Fibroblast of skin of back (primary cell): ENCODE data around the gene ACOT2. TPM values are rescaled to one million over a fixed set of nuclear protein-coding genes. Genes with fewer than 3 reads are reported as not detected.
"Not testable (repeated sequence)": the region's sequence is repeated elsewhere in the genome, so short reads cannot be mapped to it uniquely, and the experiment has no call there.

Source experiments
- DNase-seq: peaks from one replicate; pipeline ENCODE4 v3.0.0-alpha.2; 2013
- polyA plus RNA-seq, 2 experiments: library from polyadenylated mRNA; unstranded; fragments of 120-200 nt; gene quantifications; one replicate each; pipeline ENCODE4 v1.2.1, GENCODE V29; 2013; ENCODE audit not compliant: insufficient read length in 2 of 2

The ACOT2 gene
- polyA plus RNA-seq (2013, experiment 1 of 2; ENCODE audit: insufficient read length): 47.4 TPM
- 39.5 TPM for polyA plus RNA-seq (2013, experiment 2 of 2; ENCODE audit: insufficient read length)

DNA sequence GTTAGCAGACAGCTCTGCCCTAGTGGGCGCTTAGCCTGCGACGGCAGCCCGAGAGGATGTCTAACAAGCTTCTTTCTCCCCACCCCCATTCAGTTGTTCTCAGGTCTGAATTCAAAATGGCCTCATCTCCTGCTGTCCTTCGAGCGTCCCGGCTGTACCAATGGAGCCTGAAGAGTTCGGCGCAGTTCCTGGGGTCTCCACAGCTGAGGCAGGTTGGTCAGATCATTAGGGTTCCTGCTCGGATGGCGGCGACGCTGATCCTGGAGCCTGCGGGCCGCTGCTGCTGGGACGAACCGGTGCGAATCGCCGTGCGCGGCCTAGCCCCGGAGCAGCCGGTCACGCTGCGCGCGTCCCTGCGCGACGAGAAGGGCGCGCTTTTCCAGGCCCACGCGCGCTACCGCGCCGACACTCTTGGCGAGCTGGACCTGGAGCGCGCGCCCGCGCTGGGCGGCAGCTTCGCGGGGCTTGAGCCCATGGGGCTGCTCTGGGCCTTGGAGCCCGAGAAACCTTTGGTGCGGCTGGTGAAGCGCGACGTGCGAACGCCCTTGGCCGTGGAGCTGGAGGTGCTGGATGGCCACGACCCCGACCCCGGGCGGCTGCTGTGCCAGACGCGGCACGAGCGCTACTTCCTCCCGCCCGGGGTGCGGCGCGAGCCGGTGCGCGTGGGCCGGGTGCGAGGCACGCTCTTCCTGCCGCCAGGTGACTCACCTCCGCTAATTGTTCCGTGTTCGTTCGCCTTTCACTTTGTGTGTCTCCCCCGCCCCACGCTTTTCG is at the start of gene ACOT2:
ACOT2 (plus strand) TSS at position 29 of the 774 bp plus-strand sequence; CDS start at position 57, 28 bp downstream.
- peak; percentile 94 for DNase-seq

GRCh38 chr14:73521229-73521628 is 47.8 kb upstream of the ACOT2 start:
- DNase-seq: no peak

- no peak for DNase-seq
These were observed 44.5 kb upstream of the ACOT2 start for GRCh38 chr14:73524493-73524892.

DNA sequence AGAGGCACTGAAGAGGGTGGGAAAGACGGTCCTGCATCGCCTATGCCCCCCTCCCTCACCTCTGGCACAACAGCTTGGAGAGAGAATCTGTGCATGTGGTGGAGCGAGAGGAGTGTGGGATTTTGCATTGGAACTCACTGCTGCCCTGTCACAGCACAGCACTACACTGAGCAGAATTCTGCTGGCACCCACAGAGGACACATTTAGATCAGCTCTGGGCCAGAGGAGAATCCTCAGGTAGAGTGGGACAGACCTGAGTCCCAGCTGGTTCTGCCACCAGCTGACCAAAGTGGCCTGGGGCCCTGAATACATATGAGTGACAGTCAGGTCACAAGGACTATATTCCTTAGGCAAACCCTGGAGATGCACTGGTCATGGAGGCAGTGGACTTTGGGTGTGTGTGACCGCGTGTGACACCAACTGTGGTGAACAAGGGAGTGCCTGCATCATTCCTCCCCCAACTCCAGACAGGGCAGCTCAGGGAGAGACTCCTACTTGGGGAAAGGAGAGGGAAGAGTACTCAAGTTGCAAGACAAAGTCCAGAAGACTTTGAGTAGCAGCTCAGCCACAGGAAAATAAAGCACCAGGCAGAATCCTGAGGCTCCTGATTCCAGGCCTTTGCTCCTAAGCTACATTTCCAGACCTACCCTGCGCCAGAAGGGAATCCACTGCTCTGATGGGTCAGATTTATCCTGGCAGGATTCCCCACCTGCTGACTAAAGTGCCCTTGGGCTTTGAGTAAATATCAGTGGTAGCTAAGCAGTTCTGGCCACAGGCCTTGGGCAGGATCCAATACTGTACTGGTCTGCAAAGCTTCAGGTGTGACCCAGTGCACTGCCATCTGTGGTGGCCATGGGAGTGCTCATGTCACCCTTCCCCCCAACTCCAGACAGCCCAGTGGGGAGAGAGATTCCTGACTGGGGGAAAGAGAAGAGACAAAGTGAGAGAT is 42.7 kb upstream of the ACOT2 start:
- DNase-seq: peak; percentile 5

DNA sequence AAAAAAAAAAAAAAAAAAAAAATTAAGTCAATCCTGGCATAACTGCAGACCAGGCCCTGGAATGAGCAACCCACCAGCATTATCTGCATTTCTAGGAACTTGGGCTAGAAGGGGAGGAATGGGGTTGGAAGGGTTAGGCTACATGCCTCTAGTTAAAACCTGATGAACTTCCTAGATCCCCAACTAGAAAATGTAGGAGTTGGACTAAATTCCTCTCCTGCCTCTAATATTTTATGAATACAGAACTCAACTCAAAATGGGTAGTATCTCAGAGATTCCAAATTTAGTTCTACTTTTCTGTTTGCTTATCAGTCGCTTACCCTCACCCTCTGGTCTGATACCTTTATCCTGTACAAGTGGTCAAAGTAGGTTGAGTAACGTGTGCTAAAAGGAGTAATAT is 39.7 kb upstream of the ACOT2 start:
- not testable (repeated sequence) for DNase-seq

DNA sequence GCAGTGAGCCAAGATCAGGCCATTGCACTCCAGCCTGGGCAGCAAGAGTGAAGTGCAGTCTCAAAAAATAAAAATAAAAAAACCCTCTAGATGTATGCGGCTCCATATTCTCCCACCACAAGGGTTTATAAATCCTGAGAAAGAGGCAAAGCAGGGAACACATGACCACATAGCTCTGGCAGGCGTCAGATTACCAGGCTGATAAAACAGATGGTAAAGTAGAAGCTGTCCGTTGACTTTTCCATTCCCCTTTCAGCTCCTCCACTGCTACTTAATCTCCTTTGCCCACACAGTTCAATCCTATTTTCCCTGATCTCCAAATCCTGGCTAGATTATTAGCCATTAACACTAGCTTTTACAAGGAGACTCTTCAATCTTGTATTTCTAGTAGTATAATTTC is 37.0 kb upstream of the ACOT2 start:
- not testable (repeated sequence) for DNase-seq

DNA sequence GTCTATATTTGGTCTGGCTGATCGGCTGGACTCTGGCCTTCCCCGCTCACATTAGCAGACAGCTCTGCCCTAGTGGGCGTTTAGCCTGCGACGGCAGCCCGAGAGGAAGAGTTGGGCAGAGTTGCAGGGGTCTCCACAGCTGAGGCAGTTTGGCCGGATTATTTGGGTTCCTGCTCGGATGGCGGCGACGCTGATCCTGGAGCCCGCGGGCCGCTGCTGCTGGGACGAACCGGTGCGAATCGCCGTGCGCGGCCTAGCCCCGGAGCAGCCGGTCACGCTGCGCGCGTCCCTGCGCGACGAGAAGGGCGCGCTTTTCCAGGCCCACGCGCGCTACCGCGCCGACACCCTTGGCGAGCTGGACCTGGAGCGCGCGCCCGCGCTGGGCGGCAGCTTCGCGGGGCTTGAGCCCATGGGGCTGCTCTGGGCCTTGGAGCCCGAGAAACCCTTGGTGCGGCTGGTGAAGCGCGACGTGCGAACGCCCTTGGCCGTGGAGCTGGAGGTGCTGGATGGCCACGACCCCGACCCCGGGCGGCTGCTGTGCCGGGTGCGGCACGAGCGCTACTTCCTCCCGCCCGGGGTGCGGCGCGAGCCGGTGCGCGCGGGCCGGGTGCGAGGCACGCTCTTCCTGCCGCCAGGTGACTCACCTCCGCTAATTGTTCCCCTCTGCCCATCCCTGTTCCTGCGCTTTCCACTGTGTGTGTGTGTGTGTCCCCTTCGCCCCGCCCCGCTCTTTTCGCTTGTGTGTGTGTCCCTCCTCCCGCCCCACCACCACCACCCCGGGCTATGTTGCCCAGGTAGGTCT is 31.6 kb upstream of the ACOT2 start:
- DNase-seq: peak; percentile 17

DNA sequence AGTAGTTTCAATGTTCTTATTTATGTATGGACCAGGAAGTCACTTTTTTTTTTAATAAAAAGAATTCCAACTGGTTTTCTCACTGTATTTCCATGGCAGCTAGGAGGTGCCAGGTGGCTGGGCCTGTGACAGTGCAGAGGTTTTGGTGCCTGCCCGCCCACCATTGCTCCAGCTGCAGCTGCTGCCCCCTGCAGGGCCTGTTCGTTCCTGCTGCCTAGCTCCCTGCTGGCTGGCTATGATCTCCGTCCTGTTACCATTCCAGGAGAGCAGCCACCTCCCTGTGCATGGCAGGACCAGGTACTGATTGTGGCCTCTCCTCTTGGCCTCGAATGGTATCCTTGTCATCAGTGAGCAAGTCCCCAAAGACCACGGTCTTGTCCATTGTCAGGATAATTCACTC is 30.0 kb upstream of the ACOT2 start:
- DNase-seq: peak; percentile 3

GRCh38 chr14:73542961-73543360 is 26.1 kb upstream of the ACOT2 start:
- not testable (repeated sequence) for DNase-seq

DNA sequence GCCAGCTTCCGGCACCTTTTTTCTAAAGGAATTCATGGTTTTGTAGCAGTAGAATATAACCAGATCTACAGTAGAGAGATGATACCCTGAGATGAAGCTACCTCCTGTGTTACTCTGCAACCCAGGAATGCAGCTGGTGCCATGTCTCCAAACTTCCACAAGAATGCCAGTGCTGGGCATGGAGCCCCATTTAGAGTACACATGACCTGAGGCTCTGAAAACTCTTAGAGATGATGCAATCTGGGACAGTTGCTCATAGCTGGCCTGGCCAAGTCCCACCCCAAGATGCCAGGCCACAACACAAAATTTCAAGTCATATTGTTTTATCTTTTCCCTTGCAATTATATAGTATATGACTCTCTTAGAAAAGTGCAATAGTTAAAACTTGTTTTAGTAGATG is 23.7 kb upstream of the ACOT2 start:
- DNase-seq: not testable (repeated sequence)

- DNase-seq: not testable (repeated sequence)
These were observed 19.9 kb upstream of the ACOT2 start for GRCh38 chr14:73549097-73549496.

DNA sequence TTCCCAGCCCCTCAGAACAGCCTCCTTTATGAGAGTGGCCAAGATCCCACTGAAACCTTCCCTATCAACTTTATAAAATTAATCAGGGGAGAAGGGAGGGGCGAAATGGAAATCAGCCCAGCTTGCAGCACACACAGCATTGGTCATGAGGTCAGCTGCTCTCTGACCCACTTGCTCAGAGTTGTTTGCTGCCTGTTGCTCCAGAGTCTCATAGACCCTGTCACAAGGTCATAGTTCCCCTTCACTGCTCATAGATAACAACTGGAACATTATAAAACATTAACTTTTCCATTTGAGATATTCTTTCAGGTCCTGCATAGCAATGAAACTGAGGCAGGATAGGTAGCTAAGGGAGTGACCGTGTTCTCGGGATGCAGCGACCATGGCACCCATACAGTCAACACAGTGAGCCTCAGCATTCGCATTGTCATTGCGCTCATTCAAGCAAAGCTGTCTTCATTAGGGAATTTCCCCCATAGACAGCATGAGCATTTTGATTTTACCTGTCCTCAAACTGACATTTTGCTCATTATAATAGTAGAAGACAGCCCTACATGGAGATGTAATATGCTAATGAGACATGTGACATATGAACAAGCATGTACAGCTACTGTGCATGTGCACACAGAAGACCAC is 19.0 kb upstream of the ACOT2 start:
- not testable (repeated sequence) for DNase-seq

GRCh38 chr14:73553845-73554244 is 15.2 kb upstream of the ACOT2 start:
- no peak for DNase-seq

- not testable (repeated sequence) for DNase-seq
These were observed 11.8 kb upstream of the ACOT2 start for GRCh38 chr14:73557201-73557600.

- DNase-seq: not testable (repeated sequence)
These were observed 10.8 kb upstream of the ACOT2 start for GRCh38 chr14:73558238-73558637.

DNA sequence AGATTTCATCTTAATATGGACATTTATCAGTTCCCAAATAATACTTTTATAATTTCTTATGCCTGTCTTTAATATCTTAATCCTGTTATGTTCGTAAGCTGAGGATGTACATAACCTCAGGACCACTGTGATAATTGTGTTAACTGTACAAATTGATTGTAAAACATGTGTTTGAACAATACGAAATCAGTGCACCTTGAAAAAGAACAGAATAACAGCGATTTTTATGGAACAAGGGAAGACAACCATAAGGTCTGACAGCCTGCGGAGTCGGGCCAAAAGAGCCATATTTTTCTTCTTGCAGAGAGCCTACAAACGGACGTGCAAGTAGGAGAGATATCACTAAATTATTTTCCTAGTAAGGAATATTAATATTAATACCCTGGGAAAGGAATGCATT is 6.8 kb upstream of the ACOT2 start:
- not testable (repeated sequence) for DNase-seq

DNA sequence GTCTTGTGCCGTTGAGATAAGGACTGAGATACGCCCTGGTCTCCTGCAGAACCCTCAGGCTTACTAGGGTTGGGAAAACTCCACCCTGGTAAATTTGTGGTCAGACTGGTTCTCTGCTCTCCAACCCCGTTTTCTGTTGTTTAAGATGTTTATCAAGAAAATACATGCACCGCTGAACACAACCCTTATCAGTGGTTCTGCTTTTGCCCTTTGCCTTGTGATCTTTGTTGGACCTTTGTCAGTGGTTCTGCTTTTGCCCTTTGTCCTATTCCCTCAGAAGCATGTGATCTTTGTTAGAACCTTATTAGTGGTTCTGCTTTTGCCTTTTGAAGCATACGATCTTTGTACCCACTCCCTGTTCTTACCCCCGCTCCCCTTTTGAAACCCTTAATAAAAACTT is 6.3 kb upstream of the ACOT2 start:
- not testable (repeated sequence) for DNase-seq

DNA sequence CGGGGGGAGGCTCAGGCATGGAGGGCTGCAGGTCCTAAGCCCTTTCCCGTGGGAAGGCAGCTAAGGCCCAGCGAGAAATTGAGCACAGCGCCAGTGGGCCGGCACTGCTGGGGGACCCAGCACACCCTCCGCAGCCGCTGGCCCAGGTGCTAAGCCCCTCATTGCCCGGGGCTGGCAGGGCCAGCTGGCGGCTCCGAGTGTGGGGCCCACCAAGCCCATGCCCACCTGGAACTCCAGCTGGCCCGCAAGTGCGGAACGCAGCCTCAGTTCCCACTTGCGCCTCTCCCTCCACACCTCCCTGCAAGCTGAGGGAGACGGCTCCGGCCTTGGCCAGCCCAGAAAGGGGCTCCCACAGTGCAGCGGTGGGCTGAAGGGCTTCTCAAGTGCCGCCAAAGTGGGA is 2.6 kb upstream of the ACOT2 start:
- DNase-seq: not testable (repeated sequence)

DNA sequence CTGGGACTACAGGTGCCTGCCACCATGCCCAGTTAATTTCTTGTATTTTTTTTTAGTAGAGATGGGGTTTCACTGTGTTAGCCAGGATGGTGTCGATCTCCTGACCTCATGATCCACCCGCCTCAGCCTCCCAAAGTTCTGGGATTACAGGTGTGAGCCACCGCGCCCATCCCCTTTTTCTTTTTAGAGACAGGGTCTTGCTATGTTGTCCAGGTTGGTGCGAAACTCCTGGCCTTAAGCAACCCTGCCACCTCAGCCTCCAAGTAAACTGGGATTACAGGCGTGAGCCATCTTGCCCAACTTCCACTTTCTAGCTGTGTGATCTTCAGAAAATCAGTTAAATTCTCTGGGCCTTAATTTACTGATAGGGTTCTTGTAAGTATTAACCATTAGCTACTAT is 2.1 kb upstream of the ACOT2 start:
- DNase-seq: not testable (repeated sequence)

DNA sequence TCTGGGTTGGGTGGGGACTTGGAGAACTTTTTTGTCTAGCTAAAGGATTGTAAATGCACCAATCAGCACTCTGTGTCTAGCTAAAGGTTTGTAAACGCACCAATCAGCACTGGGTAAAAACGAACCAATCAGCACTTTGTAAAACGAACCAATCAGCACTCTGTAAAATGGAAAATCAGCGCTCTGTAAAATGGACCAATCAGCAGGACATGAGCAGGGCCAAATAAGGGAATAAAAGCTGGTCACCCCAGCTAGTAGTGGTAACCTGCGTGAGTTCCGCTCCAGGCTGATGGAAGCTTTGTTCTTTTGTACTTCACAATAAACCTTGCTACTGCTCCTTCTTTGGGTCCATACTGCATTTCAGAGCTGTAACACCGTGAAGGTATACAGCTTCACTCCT is 1.7 kb upstream of the ACOT2 start:
- DNase-seq: no peak

- DNase-seq: peak; percentile 48
These were observed 795 bp upstream of the ACOT2 start for GRCh38 chr14:73567951-73568885.
